ENCODE measurements around the gene ING3. TPM values are rescaled to one million over a fixed set of nuclear protein-coding genes. Genes with fewer than 3 reads are reported as not detected.

The ING3 gene
- total and polyA plus RNA-seq, 2 of the 13 experiments (the other 11 are each of a cell fraction or from before 2014, with no cell fraction given) = 6.9 to 12.8 TPM

GRCh38 chr7:120949998-120950538 is 509 bp upstream of the ING3 start (continued):
- no peak for TF ChIP-seq NFE2L2 (IDR thresholded peaks at IDR 0.05; ENCODE audit: low read length)
- 0 out of 2 replicates have a peak, but pooled peaks have one; percentile 11 for TF ChIP-seq ZMYM2 (CRISPR knock-in tag; IDR thresholded peaks at IDR 0.05)
- no peak for TF ChIP-seq ZNF101 (CRISPR knock-in tag; IDR thresholded peaks at IDR 0.05; ENCODE audit: borderline replicate concordance, low read depth)
- no peak for TF ChIP-seq ZBTB42 (CRISPR knock-in tag; IDR thresholded peaks at IDR 0.05)
- TF ChIP-seq NR2F2 (IDR thresholded peaks at IDR 0.05; ENCODE audit: borderline replicate concordance, low read depth) = no peak
- TF ChIP-seq ZBTB25 (CRISPR knock-in tag; IDR thresholded peaks at IDR 0.05) = 0 out of 2 replicates have a peak, but pooled peaks have one; percentile 2
- no peak for TF ChIP-seq ZNF124 (CRISPR knock-in tag; IDR thresholded peaks at IDR 0.05)
- TF ChIP-seq NAIF1 (CRISPR knock-in tag; IDR thresholded peaks at IDR 0.05; ENCODE audit: borderline replicate concordance) = no peak
- TF ChIP-seq ZNF614 (CRISPR knock-in tag; IDR thresholded peaks at IDR 0.05; ENCODE audit: borderline replicate concordance) = 0 out of 2 replicates have a peak, but pooled peaks have one; percentile 18
- no peak for TF ChIP-seq POLR2AphosphoS2 (IDR thresholded peaks at IDR 0.05; ENCODE audit: low read depth, low read length)
- no peak for TF ChIP-seq BRD4 (CRISPR knock-in tag; IDR thresholded peaks at IDR 0.05)
- TF ChIP-seq ELF3 (CRISPR knock-in tag; IDR thresholded peaks at IDR 0.05) = no peak
- TF ChIP-seq CSRNP1 (CRISPR knock-in tag; IDR thresholded peaks at IDR 0.05) = no peak
- TF ChIP-seq BCLAF1 (IDR thresholded peaks at IDR 0.05) = no peak
- TF ChIP-seq PHF8 (CRISPR knock-in tag; IDR thresholded peaks at IDR 0.05) = peak; percentile 11; the same call in 1 of the 2 replicates
